B cell (primary cell): ENCODE results near the gene NUMBL. TPM values are rescaled to one million over a fixed set of nuclear protein-coding genes. Genes with fewer than 3 reads are reported as not detected.

ENCODE experiments used
- ATAC-seq: fragments of 200-7000 bp; cut with Tn5 transposase; one replicate; pipeline ENCODE4 v1.10.0; 2021; ENCODE audit warnings: low read depth, mild to moderate bottlenecking, moderate number of reproducible peaks, moderate library complexity
- CTCF ChIA-PET: fragments of 350-600 bp; sonication (Branson Sonifier 250); formaldehyde crosslinking; loops from one replicate; lab custom pipeline; 2021; ENCODE audit warnings: antibody characterized with exemption, inconsistent platforms; lab: Charles Lee
- POLR2A ChIA-PET: fragments of 350-600 bp; sonication (Branson Sonifier 250); formaldehyde crosslinking; loops from one replicate; lab custom pipeline; 2021; ENCODE audit warnings: antibody characterized with exemption; lab: Charles Lee
- DNase-seq: peaks from one replicate; pipeline ENCODE4 v3.0.0; 2013
- H2AFZ ChIP-seq: 2 replicates; pipeline ENCODE4 v1.6.1; 2012; ENCODE audit warnings: mild to moderate bottlenecking, low read depth, low read length; ENCODE audit not compliant: insufficient read depth, poor library complexity, severe bottlenecking
- H3K27ac ChIP-seq, 2 donors: 1 replicate in 1 of 2; 2 replicates in 1 of 2; pipeline ENCODE4 v1.5.1; 2012 to 2013; ENCODE audit warnings: low read length in 2 of 2, mild to moderate bottlenecking in 2 of 2, moderate library complexity in 1 of 2
- H3K27me3 ChIP-seq, 4 experiments: fragments of 200-600 bp in 1 of 4; sonication (generic) in 1 of 4; replicated peaks in 1 of 4; 1 replicate in 2 of 4; 2 replicates in 2 of 4; pipeline versions ENCODE4 v1.6.1 to v1.7.0; 2013 to 2016; ENCODE audit warnings: low read length in 3 of 4, mild to moderate bottlenecking in 2 of 4, mixed read lengths in 1 of 4, moderate library complexity in 1 of 4; ENCODE audit not compliant: insufficient read depth in 4 of 4, control insufficient read depth in 3 of 4; ENCODE audit errors: control extremely low read depth in 1 of 4
- H3K36me3 ChIP-seq, 2 experiments: replicated peaks in 1 of 2; 1 replicate in 1 of 2; 2 replicates in 1 of 2; pipeline versions ENCODE4 v1.6.1 to v1.7.1; 2013; ENCODE audit warnings: low read length in 1 of 2; ENCODE audit not compliant: insufficient read depth in 2 of 2, control insufficient read depth in 1 of 2; ENCODE audit errors: control extremely low read depth in 1 of 2, extremely low read depth in 1 of 2
- H3K4me1 ChIP-seq, 2 donors: fragments of 200-600 bp in 1 of 2; sonication (generic) in 1 of 2; 1 replicate in 1 of 2; 2 replicates in 1 of 2; pipeline versions ENCODE4 v1.5.1 to v1.6.1; 2013 to 2017; ENCODE audit warnings: low read length in 2 of 2; ENCODE audit not compliant: control insufficient read depth in 2 of 2, insufficient read depth in 2 of 2
- H3K4me2 ChIP-seq: replicated peaks from 2 replicates; pipeline ENCODE3; 2012; ENCODE audit warnings: mild to moderate bottlenecking, low read depth, low read length; ENCODE audit not compliant: poor library complexity, severe bottlenecking
- H3K4me3 ChIP-seq, 5 experiments: fragments of 200-600 bp in 1 of 5; sonication (generic) in 1 of 5; 1 replicate in 3 of 5; 2 replicates in 2 of 5; pipeline versions ENCODE4 v1.5.1 to v1.7.0; 2011 to 2016; ENCODE audit warnings: low read length in 4 of 5, mild to moderate bottlenecking in 4 of 5, low read depth in 2 of 5, control low read depth in 1 of 5, moderate library complexity in 1 of 5; ENCODE audit not compliant: insufficient read depth in 1 of 5; ENCODE audit errors: control extremely low read depth in 1 of 5, extremely low read depth in 1 of 5
- H3K79me2 ChIP-seq: fragments of 200-600 bp; sonication (generic); one replicate; pipeline ENCODE4 v1.6.0; 2016; ENCODE audit warnings: low read length; ENCODE audit not compliant: control insufficient read depth, insufficient read depth
- H3K9ac ChIP-seq: fragments of 200-600 bp; sonication (generic); 2 replicates; pipeline ENCODE4 v1.6.1; 2017; ENCODE audit warnings: mild to moderate bottlenecking, low read length, moderate library complexity
- H3K9me3 ChIP-seq, 3 donors: one replicate each; pipeline versions ENCODE4 v1.6.1 to v1.7.1; 2013; ENCODE audit warnings: low read length in 2 of 3; ENCODE audit not compliant: control insufficient read depth in 2 of 3, insufficient read depth in 1 of 3; ENCODE audit errors: control extremely low read depth in 1 of 3
- H4K20me1 ChIP-seq: 2 replicates; pipeline ENCODE4 v1.6.0; 2012; ENCODE audit warnings: mild to moderate bottlenecking, low read length; ENCODE audit not compliant: insufficient read depth, control insufficient read depth, poor library complexity, severe bottlenecking
- H3K27ac Mint-ChIP-seq: one replicate; pipeline ENCODE4 v1.8.0; 2021; ENCODE audit warnings: mixed read lengths
- H3K27me3 Mint-ChIP-seq: one replicate; pipeline ENCODE4 v1.8.0; 2021; ENCODE audit warnings: mixed read lengths
- H3K4me1 Mint-ChIP-seq: one replicate; pipeline ENCODE4 v1.8.0; 2021; ENCODE audit warnings: mixed read lengths
- H3K4me3 Mint-ChIP-seq: one replicate; pipeline ENCODE4 v1.8.0; 2021; ENCODE audit warnings: mixed read lengths
- H3K9me3 Mint-ChIP-seq: one replicate; pipeline ENCODE4 v1.8.0; 2022; ENCODE audit warnings: mixed read lengths; ENCODE audit not compliant: insufficient read depth
- EZH2 ChIP-seq: IDR thresholded peaks from 2 replicates; pipeline ENCODE4 v1.6.1; 2012; ENCODE audit warnings: borderline replicate concordance, low read depth, mild to moderate bottlenecking, moderate library complexity, low read length; ENCODE audit not compliant: insufficient read depth, poor library complexity, severe bottlenecking
- WGBS: methylation state at CpG from one replicate; pipeline ENCODE4 v1.1.5; 2013; ENCODE audit warnings: missing lambda C conversion rate; ENCODE audit not compliant: insufficient coverage; 5-methylcytosine and 5-hydroxymethylcytosine counted together
- intact Hi-C: fragments of 100-400 bp; cut with micrococcal nuclease; formaldehyde crosslinking; loops from one replicate; pipeline ENCODE4 v1.10.0; 2022
- polyA plus RNA-seq: library from polyadenylated mRNA; depleted of rRNA; stranded (reverse); fragments of >200 nt; gene quantifications from 2 replicates; pipeline ENCODE4 v1.2.3, GENCODE V29; 2012
- total RNA-seq, 2 donors: library from RNA; stranded (reverse); fragments of 120-200 nt in 1 of 2; gene quantifications; 1 replicate in 1 of 2; 2 replicates in 1 of 2; pipeline versions ENCODE4 v1.2.3 to v1.2.4, GENCODE V29; 2013 to 2022
- TF ChIP-seq, protein P1 (sequence below): fragments of 200-600 bp; IDR thresholded peaks from one replicate; pipeline ENCODE4 v1.8.0; 2022; ENCODE audit warnings: antibody characterized with exemption, mild to moderate bottlenecking

Gene NUMBL
- total and polyA plus RNA-seq, 2 donors (not counting 1 experiment from before 2014, with no cell fraction given), result 7.8 to 21.8 TPM

DNA sequence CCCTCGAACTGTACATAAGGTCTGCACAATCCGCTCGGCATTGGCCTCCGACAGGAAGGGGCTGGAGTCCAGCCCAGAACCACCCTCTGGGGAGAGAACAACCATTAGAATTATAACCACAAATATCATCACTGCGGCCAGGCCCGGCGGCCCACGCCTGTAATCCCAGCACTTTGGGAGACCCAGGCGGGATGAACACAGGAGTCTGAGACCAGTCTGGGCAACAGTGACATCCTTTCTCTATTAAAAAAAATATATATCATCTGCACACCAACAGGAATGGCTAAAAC is 14.9 kb upstream of the NUMBL start:
- H3K79me2 ChIP-seq, result peaks cover 8% of the 10 kb centered on the region
- CTCF ChIA-PET, result interaction anchor here (1.2 kb wide), 1 partner anchor 18 kb away, joined by 3 read pairs; no protein-coding TSS in a partner anchor
- TF ChIP-seq EZH2, result no peak
- TF ChIP-seq, protein P1, sequence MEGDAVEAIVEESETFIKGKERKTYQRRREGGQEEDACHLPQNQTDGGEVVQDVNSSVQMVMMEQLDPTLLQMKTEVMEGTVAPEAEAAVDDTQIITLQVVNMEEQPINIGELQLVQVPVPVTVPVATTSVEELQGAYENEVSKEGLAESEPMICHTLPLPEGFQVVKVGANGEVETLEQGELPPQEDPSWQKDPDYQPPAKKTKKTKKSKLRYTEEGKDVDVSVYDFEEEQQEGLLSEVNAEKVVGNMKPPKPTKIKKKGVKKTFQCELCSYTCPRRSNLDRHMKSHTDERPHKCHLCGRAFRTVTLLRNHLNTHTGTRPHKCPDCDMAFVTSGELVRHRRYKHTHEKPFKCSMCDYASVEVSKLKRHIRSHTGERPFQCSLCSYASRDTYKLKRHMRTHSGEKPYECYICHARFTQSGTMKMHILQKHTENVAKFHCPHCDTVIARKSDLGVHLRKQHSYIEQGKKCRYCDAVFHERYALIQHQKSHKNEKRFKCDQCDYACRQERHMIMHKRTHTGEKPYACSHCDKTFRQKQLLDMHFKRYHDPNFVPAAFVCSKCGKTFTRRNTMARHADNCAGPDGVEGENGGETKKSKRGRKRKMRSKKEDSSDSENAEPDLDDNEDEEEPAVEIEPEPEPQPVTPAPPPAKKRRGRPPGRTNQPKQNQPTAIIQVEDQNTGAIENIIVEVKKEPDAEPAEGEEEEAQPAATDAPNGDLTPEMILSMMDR, result no peak
- Mint-ChIP-seq H3K4me1 (no peaks in the 10 kb centered on the region), H3K27ac (no peak overlapping the region), H3K27me3 (no peaks in the 10 kb centered on the region), H3K4me3 (no peak overlapping the region), H3K9me3 (no peaks in the 10 kb centered on the region)
- H2AFZ ChIP-seq, result no peak overlapping the region
- no peak overlapping the region for H3K27ac ChIP-seq
- H3K9ac ChIP-seq, result no peak overlapping the region
- H3K9me3 ChIP-seq, result no peaks in the 10 kb centered on the region
- H3K4me3 ChIP-seq, result no peak overlapping the region
- H3K36me3 ChIP-seq, result peaks cover 14 to 75% of the 10 kb centered on the region in 2 experiments
- ATAC-seq, result no peak
- intact Hi-C loops, result no loop called here
- H3K27me3 ChIP-seq, result no peaks in the 10 kb centered on the region
- 95% methylated on average over 7 of the region's 9 CpGs for WGBS
- H3K4me1 ChIP-seq, result no peaks in the 10 kb centered on the region
- H4K20me1 ChIP-seq, result peaks cover 11% of the 10 kb centered on the region
- no peak for DNase-seq
- POLR2A ChIA-PET, result no interaction called here
- H3K4me2 ChIP-seq, result no peak overlapping the region

DNA sequence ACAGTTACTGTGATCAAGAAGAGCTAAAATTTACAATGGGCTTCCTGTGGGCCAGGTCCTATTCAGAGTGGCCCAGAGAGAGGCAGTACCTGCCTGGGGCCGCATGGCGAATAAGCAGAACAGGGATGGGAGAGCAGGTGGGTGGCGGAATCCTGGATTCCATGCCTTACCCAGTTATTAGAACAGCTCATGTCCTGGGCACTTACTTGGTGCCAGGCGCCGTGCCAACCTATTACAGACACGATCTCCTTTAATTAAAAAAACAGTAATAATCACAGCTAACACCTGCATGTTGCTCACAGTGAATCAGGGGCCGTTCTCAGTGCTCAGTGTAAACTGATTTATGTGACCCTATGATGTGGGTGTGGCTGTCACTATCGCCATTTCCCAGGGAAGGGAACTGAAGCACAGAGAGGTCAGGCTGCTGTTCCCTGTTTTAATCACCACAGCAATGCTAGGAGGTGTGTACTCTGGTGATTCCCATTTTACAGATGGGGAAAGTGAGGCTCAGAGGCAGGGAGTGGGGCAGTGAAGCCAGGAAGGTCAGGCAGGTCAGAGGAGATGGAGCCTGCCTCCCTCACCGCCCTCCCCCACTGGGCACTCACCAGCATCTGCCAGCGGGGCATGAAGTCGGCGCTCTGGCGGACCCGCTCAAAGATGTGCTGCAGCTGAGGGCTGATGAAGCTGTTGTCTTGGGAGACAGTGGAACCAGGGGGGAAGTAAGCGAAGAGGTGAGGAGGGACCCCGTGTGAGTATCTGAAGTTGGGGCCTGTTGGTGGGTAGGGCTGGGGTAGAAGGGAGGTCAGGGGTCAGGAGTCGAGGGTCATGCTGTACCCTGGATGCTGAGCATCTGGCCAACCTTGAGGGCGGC is 14.3 kb upstream of the NUMBL start:
- no peak overlapping the region for H3K4me3 Mint-ChIP-seq
- Histone ChIP-seq H3K27ac (no peak overlapping the region), H3K9me3 (no peaks in the 10 kb centered on the region), H3K4me3 (no peak overlapping the region), H4K20me1 (peaks cover 11% of the 10 kb centered on the region), H3K4me1 (no peaks in the 10 kb centered on the region), H3K9ac (no peak overlapping the region), H3K4me2 (no peak overlapping the region), H3K79me2 (peaks cover 6% of the 10 kb centered on the region), H3K36me3 (peaks cover 14 to 74% of the 10 kb centered on the region in 2 experiments), H3K27me3 (no peaks in the 10 kb centered on the region), H2AFZ (no peak overlapping the region)
- ChIA-PET CTCF (interaction anchor here (1.2 kb wide), 1 partner anchor 18 kb away, joined by 3 read pairs; no protein-coding TSS in a partner anchor), POLR2A (no interaction called here)
- no peaks in the 10 kb centered on the region for H3K4me1 Mint-ChIP-seq
- H3K27me3 Mint-ChIP-seq, result no peaks in the 10 kb centered on the region
- intact Hi-C loops, result no loop called here
- DNase-seq (no peak), ATAC-seq (no peak)
- TF ChIP-seq, protein P1, result no peak
- no peak for TF ChIP-seq EZH2
- no peaks in the 10 kb centered on the region for H3K9me3 Mint-ChIP-seq
- 97% methylated on average over 14 of the region's 18 CpGs for WGBS
- no peak overlapping the region for H3K27ac Mint-ChIP-seq
